Transverse colon (tissue), 4 donors: ENCODE measurements around the gene IP6K2. TPM values are rescaled to one million over a fixed set of nuclear protein-coding genes. Genes with fewer than 3 reads are reported as not detected.

Experiments
- DNase-seq: peaks from one replicate; pipeline ENCODE4 v3.0.0-alpha.2; 2019
- H3K27ac ChIP-seq, 4 donors: fragments of 200-600 bp; sonication (generic); 2 replicates each; pipeline ENCODE4 v1.5.1; 2016 to 2018; ENCODE audit warnings: inconsistent platforms in 4 of 4
- H3K27me3 ChIP-seq: fragments of 200-600 bp; sonication (generic); 2 replicates; pipeline ENCODE4 v1.5.1; 2017; ENCODE audit warnings: inconsistent platforms
- H3K36me3 ChIP-seq, 4 donors: fragments of 200-600 bp; sonication (generic); 2 replicates each; pipeline ENCODE4 v1.5.1; 2017 to 2019; ENCODE audit warnings: inconsistent platforms in 4 of 4
- H3K4me1 ChIP-seq, 4 donors: fragments of 200-600 bp; sonication (generic); 2 replicates each; pipeline ENCODE4 v1.5.1; 2017 to 2020; ENCODE audit warnings: inconsistent platforms in 4 of 4
- H3K4me3 ChIP-seq, 4 donors: fragments of 200-600 bp; sonication (generic); 1 replicate in 1 of 4; 2 replicates in 3 of 4; pipeline versions ENCODE4 v1.5.1 to v1.6.1; 2017 to 2019; ENCODE audit warnings: inconsistent platforms in 4 of 4
- H3K9me3 ChIP-seq, 2 donors: fragments of 200-600 bp; sonication (generic); 2 replicates each; pipeline ENCODE4 v1.5.1; 2017 to 2019; ENCODE audit warnings: inconsistent platforms in 2 of 2
- EP300 ChIP-seq: sonication (generic); formaldehyde crosslinking; IDR thresholded peaks from one replicate; pipeline ENCODE4 v1.6.1; 2017; ENCODE audit warnings: antibody characterized with exemption, low read depth
- POLR2A ChIP-seq: fragments of 450-650 bp; IDR thresholded peaks from one replicate; pipeline ENCODE4 v1.6.1; 2016; ENCODE audit warnings: antibody characterized with exemption, mild to moderate bottlenecking, moderate library complexity
- POLR2AphosphoS5 ChIP-seq, 3 donors: sonication (generic); formaldehyde crosslinking; IDR thresholded peaks; one replicate each; pipeline ENCODE4 v1.6.1; 2016; ENCODE audit warnings: antibody characterized with exemption in 3 of 3
- WGBS, 2 donors: methylation state at CpG; one replicate each; pipeline ENCODE4 v1.1.5; 2018; ENCODE audit warnings: low coverage in 1 of 2; 5-methylcytosine and 5-hydroxymethylcytosine counted together
- in situ Hi-C, 4 donors: fragments of 200-750 bp; cut with MboI; loops; one replicate each; pipeline versions ENCODE4 v1.15.0 to v1.15.1; 2017; ENCODE audit warnings: low sequenced_read_pairs in 3 of 4, low pct_ligation_motif_present in 1 of 4, low pct_unique_long_range_greater_than_20kb in 1 of 4
- intact Hi-C: fragments of 100-400 bp; cut with DNase I; formaldehyde crosslinking; loops from one replicate; pipeline ENCODE4 v1.15.1; 2023; ENCODE audit warnings: low total_unique reads
- total RNA-seq, 4 donors: library from RNA; depleted of rRNA; stranded (reverse); fragments of >200 nt; gene quantifications; one replicate each; pipeline ENCODE4 v1.1.0, GENCODE V29; 2016
- TF ChIP-seq, protein P1 (sequence below), 5 experiments: fragments of 200-600 bp in 3 of 5; fragments of 450-650 bp in 2 of 5; sonication (generic) in 3 of 5; IDR thresholded peaks; 1 replicate in 2 of 5; 2 replicates in 3 of 5; pipeline ENCODE4 v1.5.1; 2016 to 2017; ENCODE audit warnings: antibody characterized with exemption in 5 of 5, inconsistent platforms in 3 of 5, mild to moderate bottlenecking in 2 of 5, moderate library complexity in 1 of 5

The IP6K2 gene
- total RNA-seq, 4 donors from 2014 or later = 169 to 255 (median 225) TPM

DNA sequence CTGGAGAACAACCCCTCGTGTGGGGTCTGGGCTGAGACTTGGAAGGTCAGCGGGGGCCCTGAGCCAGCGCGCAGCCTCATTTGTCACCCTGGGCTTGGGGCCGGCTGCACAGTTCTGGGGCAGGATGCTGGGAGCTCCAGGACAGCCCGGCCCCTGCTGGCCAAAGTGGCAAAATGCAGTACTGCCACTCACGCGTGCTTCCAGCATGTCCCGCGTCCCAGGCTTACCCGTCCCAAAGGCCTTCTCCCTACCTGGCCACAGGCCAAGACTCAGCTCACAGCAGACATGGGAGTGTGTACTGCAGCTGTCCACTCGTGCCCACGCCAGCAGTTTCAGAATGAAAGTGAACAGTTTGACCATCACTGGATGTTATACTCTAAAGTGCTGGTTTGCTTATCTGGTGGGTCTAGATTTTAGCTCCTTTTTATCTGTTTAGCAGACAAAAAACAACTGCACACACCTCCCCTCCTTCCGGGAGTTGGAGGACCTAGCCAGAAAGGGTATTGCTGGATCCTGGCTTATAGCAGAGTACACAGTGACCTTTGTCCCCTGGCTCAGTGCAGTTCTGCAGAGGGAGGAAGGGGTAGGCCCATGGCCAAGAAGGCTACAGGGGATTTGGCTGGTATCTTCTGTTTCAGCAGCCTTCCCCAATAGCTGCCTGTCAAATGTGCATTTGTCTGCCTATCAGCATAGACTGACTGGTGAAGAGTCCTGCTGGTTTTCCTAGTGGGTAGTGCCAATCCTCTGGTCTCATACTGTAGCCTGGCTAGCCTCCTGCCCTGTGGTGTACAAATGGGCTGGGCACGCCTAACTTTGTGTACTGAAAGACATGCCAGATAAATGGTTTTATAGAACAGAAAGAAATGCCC lies 23.2 kb upstream of the IP6K2 start:
- H3K36me3 ChIP-seq = no peaks in the 10 kb centered on the region
- WGBS, 2 donors = 10 to 40% methylated on average over 1 to 14 of the region's 15 CpGs
- no peaks in the 10 kb centered on the region for H3K9me3 ChIP-seq
- H3K4me3 ChIP-seq = peak overlapping the region in 2 of 4 donors; percentile 1 to 7
- peak overlapping the region; percentile 84 to 91 (median 86) for H3K27ac ChIP-seq
- intact Hi-C loops = no loop called here
- H3K4me1 ChIP-seq = peaks cover 21 to 73% (median 55%) of the 10 kb centered on the region in 4 donors
- peak; percentile 96 for DNase-seq
- peak; percentile 33 to 81 (median 73) for TF ChIP-seq POLR2AphosphoS5 (IDR thresholded peaks at IDR 0.05)
- peak; percentile 12 for TF ChIP-seq POLR2A
- TF ChIP-seq, protein P1, sequence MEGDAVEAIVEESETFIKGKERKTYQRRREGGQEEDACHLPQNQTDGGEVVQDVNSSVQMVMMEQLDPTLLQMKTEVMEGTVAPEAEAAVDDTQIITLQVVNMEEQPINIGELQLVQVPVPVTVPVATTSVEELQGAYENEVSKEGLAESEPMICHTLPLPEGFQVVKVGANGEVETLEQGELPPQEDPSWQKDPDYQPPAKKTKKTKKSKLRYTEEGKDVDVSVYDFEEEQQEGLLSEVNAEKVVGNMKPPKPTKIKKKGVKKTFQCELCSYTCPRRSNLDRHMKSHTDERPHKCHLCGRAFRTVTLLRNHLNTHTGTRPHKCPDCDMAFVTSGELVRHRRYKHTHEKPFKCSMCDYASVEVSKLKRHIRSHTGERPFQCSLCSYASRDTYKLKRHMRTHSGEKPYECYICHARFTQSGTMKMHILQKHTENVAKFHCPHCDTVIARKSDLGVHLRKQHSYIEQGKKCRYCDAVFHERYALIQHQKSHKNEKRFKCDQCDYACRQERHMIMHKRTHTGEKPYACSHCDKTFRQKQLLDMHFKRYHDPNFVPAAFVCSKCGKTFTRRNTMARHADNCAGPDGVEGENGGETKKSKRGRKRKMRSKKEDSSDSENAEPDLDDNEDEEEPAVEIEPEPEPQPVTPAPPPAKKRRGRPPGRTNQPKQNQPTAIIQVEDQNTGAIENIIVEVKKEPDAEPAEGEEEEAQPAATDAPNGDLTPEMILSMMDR (IDR thresholded peaks at IDR 0.05) = peak; percentile 75 to 94 (median 89)
- TF ChIP-seq EP300 = no peak
- H3K27me3 ChIP-seq = no peaks in the 10 kb centered on the region
- in situ Hi-C loops = no loop called here

DNA sequence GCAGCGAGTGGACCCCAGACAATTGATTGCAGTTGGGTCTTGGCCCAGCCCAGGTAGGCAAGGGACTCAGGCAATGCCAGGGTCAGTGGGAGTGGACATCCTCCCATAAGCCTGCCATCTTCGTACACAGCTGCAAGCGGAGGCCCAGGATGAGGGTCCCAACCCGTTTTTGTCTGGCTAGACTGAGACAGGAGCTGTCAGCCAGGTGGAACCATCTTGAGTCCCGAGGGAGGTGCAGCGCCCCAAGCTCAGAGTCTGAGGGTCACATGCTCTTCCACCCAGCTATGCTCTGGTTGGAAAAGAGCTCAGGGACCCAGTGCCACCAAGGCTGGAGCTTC lies 22.6 kb upstream of the IP6K2 start:
- WGBS, 2 donors = 59% methylated on average over 6 of the region's 6 CpGs; no CpG with 5 or more reads in 1 of the 2 donors
- H3K27me3 ChIP-seq = no peaks in the 10 kb centered on the region
- in situ Hi-C loops (no loop called here), intact Hi-C loops (no loop called here)
- no peaks in the 10 kb centered on the region for H3K36me3 ChIP-seq
- H3K9me3 ChIP-seq = no peaks in the 10 kb centered on the region
- H3K4me3 ChIP-seq = peak overlapping the region in 2 of 4 donors; percentile 1 to 7
- H3K27ac ChIP-seq = peak overlapping the region; percentile 84 to 91 (median 86)
- peaks cover 21 to 77% (median 57%) of the 10 kb centered on the region in 4 donors for H3K4me1 ChIP-seq
- TF ChIP-seq POLR2A (no peak), EP300 (no peak), POLR2AphosphoS5 (IDR thresholded peaks at IDR 0.05) (no peak)
- TF ChIP-seq, protein P1 (IDR thresholded peaks at IDR 0.05) = no peak
- DNase-seq = no peak

DNA sequence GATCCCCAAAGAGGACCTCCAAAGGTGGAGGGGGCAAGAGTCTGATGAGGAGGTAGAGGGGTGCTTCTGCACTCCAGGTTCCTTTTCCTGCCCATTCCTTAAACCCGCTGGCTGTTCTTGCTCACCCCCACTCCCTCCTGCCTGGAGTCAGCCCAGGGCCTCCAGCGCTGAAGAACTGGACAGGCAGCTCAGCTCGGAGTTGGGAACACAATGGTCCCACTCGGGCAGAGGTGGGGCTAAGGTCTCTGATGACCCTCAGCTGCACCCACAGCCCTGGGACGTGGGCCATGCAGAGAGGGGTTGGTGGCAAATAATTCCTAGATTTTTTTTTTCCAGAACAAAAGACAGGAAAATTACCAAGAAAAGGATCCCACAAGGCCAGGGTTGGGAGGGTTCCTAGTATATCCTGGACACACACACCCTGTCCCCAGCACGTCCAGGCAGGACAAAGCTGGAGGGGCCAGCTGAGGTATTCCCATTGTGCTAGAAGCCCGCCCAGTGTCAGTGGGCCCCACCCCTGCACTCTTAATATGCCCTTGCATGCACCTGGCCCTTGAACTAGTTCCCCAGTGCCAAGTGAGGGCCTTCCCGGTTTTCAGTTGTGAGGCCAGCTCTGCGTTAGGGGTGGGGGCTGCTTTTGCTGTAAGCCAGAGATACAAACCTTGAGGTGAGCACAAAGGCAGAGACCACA lies 22.1 kb upstream of the IP6K2 start:
- WGBS, 2 donors = 47 to 80% methylated on average over 1 to 9 of the region's 9 CpGs
- Histone ChIP-seq H3K27ac (peak overlapping the region; percentile 84 to 91 (median 86)), H3K9me3 (no peaks in the 10 kb centered on the region), H3K4me1 (peaks cover 21 to 78% (median 57%) of the 10 kb centered on the region in 4 donors), H3K27me3 (no peaks in the 10 kb centered on the region), H3K4me3 (no peak overlapping the region), H3K36me3 (no peaks in the 10 kb centered on the region)
- peak; percentile 71 for DNase-seq
- no peak for TF ChIP-seq EP300
- TF ChIP-seq POLR2A = no peak
- TF ChIP-seq, protein P1 (IDR thresholded peaks at IDR 0.05) = no peak
- TF ChIP-seq POLR2AphosphoS5 (IDR thresholded peaks at IDR 0.05) = peak in 2 of 3 donors; percentile 6 to 11
- intact Hi-C loops (no loop called here), in situ Hi-C loops (no loop called here)

DNA sequence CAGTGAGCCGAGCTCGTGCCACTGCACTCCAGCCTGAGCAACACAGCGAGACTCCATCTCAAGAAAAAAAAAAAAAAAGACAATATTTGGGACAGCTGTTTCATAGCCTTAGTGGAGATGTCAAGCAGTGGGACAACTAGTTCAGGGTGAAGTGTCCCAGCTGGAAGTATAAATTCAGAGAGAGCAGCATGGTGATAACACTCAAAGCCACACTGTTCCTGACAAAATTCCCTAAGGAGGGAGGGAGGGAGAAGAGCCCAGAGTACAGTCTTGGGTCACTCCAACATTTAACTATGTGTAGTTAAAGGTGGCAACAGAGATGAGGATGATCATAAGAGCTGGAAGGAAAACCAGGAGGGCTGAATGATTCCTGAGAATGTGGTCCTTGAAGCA lies 21.1 kb upstream of the IP6K2 start:
- Histone ChIP-seq H3K36me3 (no peaks in the 10 kb centered on the region), H3K9me3 (no peaks in the 10 kb centered on the region), H3K4me1 (peaks cover 21 to 78% (median 57%) of the 10 kb centered on the region in 4 donors), H3K27me3 (no peaks in the 10 kb centered on the region), H3K4me3 (no peak overlapping the region), H3K27ac (peak overlapping the region; percentile 84 to 91 (median 86))
- in situ Hi-C loops (no loop called here), intact Hi-C loops (no loop called here)
- TF ChIP-seq EP300 (no peak), POLR2AphosphoS5 (IDR thresholded peaks at IDR 0.05) (peak; percentile 55 to 90 (median 90))
- DNase-seq = no peak
- WGBS, 2 donors = 72% methylated on average over 3 of the region's 3 CpGs; no CpG with 5 or more reads in 1 of the 2 donors
